K562 (cell line): Measurements from ENCODE around the gene DIS3L2. TPM values are rescaled to one million over a fixed set of nuclear protein-coding genes. Genes with fewer than 3 reads are reported as not detected.

Experiments
- ATAC-seq: fragments of 200-7000 bp; cut with Tn5 transposase; 3 replicates; pipeline ENCODE4 v1.9.1; 2020; ENCODE audit warnings: moderate library complexity
- BruUV-seq: library from RNA; stranded (reverse); fragments of 400-500 nt; replicated peaks from 2 replicates; lab custom pipeline; 2021; lab: Mats Ljungman, UMichigan
- CTCF ChIA-PET: fragments of 300-600 bp; formaldehyde crosslinking; extraction: SDS; loops from one replicate; lab custom pipeline; 2021; ENCODE audit warnings: low intra/inter-chr PET ratio; lab: Yijun Ruan, JAX
- POLR2A ChIA-PET: fragments of 300-600, 350-650 bp; sonication (Branson Sonifier 250); formaldehyde crosslinking; extraction: SDS; loops from one replicate; lab custom pipeline; 2021; ENCODE audit warnings: antibody characterized with exemption, inconsistent platforms; lab: Yijun Ruan, JAX
- DNase-seq, 4 experiments: peaks; one replicate each; pipeline versions ENCODE4 v3.0.0 to v3.0.0-alpha.2; 2011 to 2018; ENCODE audit warnings: low spot score in 3 of 4, mixed read lengths in 3 of 4; ENCODE audit errors: extremely low read depth in 1 of 4
- FAIRE-seq: peaks from 2 replicates; lab custom pipeline; 2011; peaks lifted over from hg19 to GRCh38; lab: Jason Lieb, UNC
- H2AFZ ChIP-seq: 2 replicates; pipeline ENCODE4 v1.6.0; 2011; ENCODE audit warnings: low read depth, low read length, control low read depth, inconsistent platforms
- H3K27ac ChIP-seq: fragments of 200-600 bp; 3 replicates; pipeline ENCODE4 v1.8.0; 2011; ENCODE audit warnings: low read depth, mild to moderate bottlenecking, control low read depth, inconsistent platforms, low read length, moderate library complexity, mixed read lengths; ENCODE audit errors: extremely low read depth
- H3K27me3 ChIP-seq, 2 experiments: fragments of 300-600 bp in 1 of 2; 2 replicates in 1 of 2; 3 replicates in 1 of 2; pipeline versions ENCODE4 v1.6.0 to v1.8.0; 2011; ENCODE audit warnings: inconsistent platforms in 2 of 2, low read length in 2 of 2, mild to moderate bottlenecking in 1 of 2, mixed read lengths in 1 of 2, moderate library complexity in 1 of 2; ENCODE audit not compliant: control insufficient read depth in 2 of 2, insufficient read depth in 2 of 2
- H3K36me3 ChIP-seq: fragments of 300-600 bp; 3 replicates; pipeline ENCODE4 v1.8.0; 2011; ENCODE audit warnings: mild to moderate bottlenecking, low read length, inconsistent platforms; ENCODE audit not compliant: control insufficient read depth, insufficient read depth
- H3K4me1 ChIP-seq, 2 experiments: fragments of 200-600 bp in 1 of 2; replicated peaks in 1 of 2; 2 replicates in 1 of 2; 3 replicates in 1 of 2; pipeline versions ENCODE4 v1.5.1 to v1.8.0; 2011; ENCODE audit warnings: inconsistent platforms in 2 of 2, low read length in 2 of 2, mild to moderate bottlenecking in 1 of 2, mixed read lengths in 1 of 2, moderate library complexity in 1 of 2; ENCODE audit not compliant: control insufficient read depth in 2 of 2, insufficient read depth in 2 of 2
- H3K4me2 ChIP-seq: 2 replicates; pipeline ENCODE4 v1.6.1; 2011; ENCODE audit warnings: low read length, control low read depth, inconsistent platforms, mixed read lengths; ENCODE audit not compliant: insufficient read depth
- H3K4me3 ChIP-seq: fragments of 200-600 bp; sonication (generic), shearing (Covaris generic); 2 replicates; pipeline ENCODE4 v1.5.1; 2016; ENCODE audit warnings: control low read depth, inconsistent platforms
- H3K79me2 ChIP-seq: fragments of 200-600 bp; 3 replicates; pipeline ENCODE4 v1.8.0; 2011; ENCODE audit warnings: low read length, inconsistent platforms; ENCODE audit not compliant: control insufficient read depth, insufficient read depth
- H3K9ac ChIP-seq, 2 experiments: 2 replicates each; pipeline versions ENCODE4 v1.6.0 to v1.6.1; 2011; ENCODE audit warnings: low read depth in 2 of 2, low read length in 2 of 2, control low read depth in 1 of 2, inconsistent platforms in 1 of 2, mild to moderate bottlenecking in 1 of 2, mixed read lengths in 1 of 2; ENCODE audit not compliant: insufficient read depth in 1 of 2
- H3K9me1 ChIP-seq: one replicate; pipeline ENCODE4 v1.6.0; 2011; ENCODE audit warnings: inconsistent platforms, mild to moderate bottlenecking, low read length, moderate library complexity; ENCODE audit not compliant: control insufficient read depth, insufficient read depth
- H3K9me3 ChIP-seq: replicated peaks from 2 replicates; pipeline ENCODE4 v1.5.1; 2011; ENCODE audit warnings: low read depth, low read length, inconsistent platforms; ENCODE audit not compliant: control insufficient read depth, insufficient read depth
- H4K20me1 ChIP-seq: replicated peaks from 2 replicates; pipeline ENCODE4 v1.6.1; 2011; ENCODE audit warnings: low read length, inconsistent platforms, mixed read lengths; ENCODE audit not compliant: control insufficient read depth, insufficient read depth
- CEBPZ ChIP-seq: fragments of 150-350 bp; IDR thresholded peaks from 2 replicates; pipeline ENCODE4 v1.6.1; 2014; ENCODE audit warnings: low read depth, mild to moderate bottlenecking, low read length, borderline replicate concordance
- DNMT1 ChIP-seq: fragments of 450-650 bp; IDR thresholded peaks from 2 replicates; pipeline ENCODE4 v1.6.1; 2016; ENCODE audit warnings: antibody characterized with exemption, mild to moderate bottlenecking
- FOXK2 ChIP-seq, 2 experiments: fragments of 450-650 bp; IDR thresholded peaks in 1 of 2; conservative IDR thresholded peaks in 1 of 2; 2 replicates each; pipeline ENCODE4 v1.6.1; 2016; ENCODE audit warnings: low read depth in 2 of 2, mild to moderate bottlenecking in 1 of 2
- MYBL2 ChIP-seq, 2 experiments: fragments of 450-650 bp in 1 of 2; sonication (generic) in 1 of 2; formaldehyde crosslinking in 1 of 2; IDR thresholded peaks; 2 replicates each; pipeline versions ENCODE4 v1.6.1 to v1.8.1; 2017 to 2022; ENCODE audit warnings: borderline replicate concordance in 1 of 2, inconsistent platforms in 1 of 2, low read depth in 1 of 2, mild to moderate bottlenecking in 1 of 2, missing genetic modification reagents in 1 of 2, moderate library complexity in 1 of 2
- ZBTB2 ChIP-seq: fragments of 450-650 bp; IDR thresholded peaks from 2 replicates; pipeline ENCODE4 v1.6.1; 2016; ENCODE audit warnings: antibody characterized with exemption
- ZNF764 ChIP-seq: fragments of 250-450 bp; sonication (Bioruptor Pico); IDR thresholded peaks from 2 replicates; pipeline ENCODE4 v1.4.0; 2020; ENCODE audit warnings: low read depth, mild to moderate bottlenecking, moderate library complexity
- WGBS: fragments of 100-300 bp; shearing (Covaris generic); methylation state at CpG from one replicate; pipeline ENCODE4 v1.1.6; 2016; ENCODE audit warnings: low coverage, mixed read lengths; ENCODE audit not compliant: insufficient coverage; ENCODE audit errors: missing lambda C conversion rate; 5-methylcytosine and 5-hydroxymethylcytosine counted together
- in situ Hi-C: fragments of 300-500 bp; cut with MboI; formaldehyde crosslinking; loops from 4 replicates; pipeline ENCODE4 v1.15.0; 2018; ENCODE audit warnings: inconsistent platforms, mixed read lengths
- intact Hi-C: fragments of 100-400 bp; cut with micrococcal nuclease; formaldehyde crosslinking; loops from 2 replicates; pipeline ENCODE4 v1.14.2; 2022
- polyA plus RNA-seq, 8 experiments: library from polyadenylated mRNA; depleted of rRNA in 4 of 8; stranded (reverse) in 5 of 8; unstranded in 3 of 8; fragments of >200 nt; fragmentation: Nextera tagmentation in 2 of 8; fragmentation: Illumina TruSeq in 1 of 8; extraction: Ambion mirVana in 2 of 8; extraction: Trizol in 1 of 8; gene quantifications; 2 replicates each; pipeline versions ENCODE4 v1.2.1 to v1.2.3, GENCODE V29; 2011 to 2014; ENCODE audit warnings: inconsistent platforms in 1 of 8, missing spikeins in 1 of 8
- total RNA-seq, 7 experiments: library from RNA; depleted of rRNA in 6 of 7; stranded (reverse); fragments of >200 nt in 6 of 7; fragmentation: Illumina TruSeq in 2 of 7; extraction: Trizol in 2 of 7; gene quantifications; 2 replicates each; pipeline versions ENCODE4 v1.2.1 to v1.2.3, GENCODE V29; 2011 to 2021; ENCODE audit warnings: low replicate concordance in 1 of 7

DIS3L2 gene
- total and polyA plus RNA-seq, 9 of the 15 experiments (the other 6 are each of a cell fraction or from before 2014, with no cell fraction given) = 1.5 to 19.2 (median 11.2) TPM

- H3K36me3 ChIP-seq = no peaks in the 10 kb centered on the region
- no peaks in the 10 kb centered on the region for H3K9me3 ChIP-seq
- intact Hi-C loops (no loop called here), in situ Hi-C loops (no loop called here)
- H3K9me1 ChIP-seq = no peaks in the 10 kb centered on the region
- no peak overlapping the region for H3K4me2 ChIP-seq
- WGBS = 0% methylated on average over 1 of the region's 1 CpG
- no peak overlapping the region for H3K9ac ChIP-seq
- no TSS peak for BruUV-seq
- ATAC-seq = no peak
- H3K4me3 ChIP-seq = no peak overlapping the region
- H2AFZ ChIP-seq = no peak overlapping the region
- peaks cover 0 to 31% of the 10 kb centered on the region in 2 experiments; a peak in 3 of 5 replicates for H3K27me3 ChIP-seq
- CTCF ChIA-PET = no interaction called here
- no peak overlapping the region for H3K27ac ChIP-seq
- H3K79me2 ChIP-seq = no peaks in the 10 kb centered on the region
- POLR2A ChIA-PET = no interaction called here
- no peaks in the 10 kb centered on the region for H4K20me1 ChIP-seq
- DNase-seq = no peak
- H3K4me1 ChIP-seq = peaks cover 0 to under 1% of the 10 kb centered on the region in 2 experiments; a peak in 1 of 5 replicates
- no peak for TF ChIP-seq ZBTB2
- TF ChIP-seq DNMT1 = no peak
- TF ChIP-seq ZNF764 = no peak
- TF ChIP-seq FOXK2 (conservative IDR thresholded peaks at IDR 0.05 in 1 of 2, IDR thresholded peaks at IDR 0.05 in 1 of 2; ENCODE audit: low read depth in 2 of 2) = no peak
- no peak for TF ChIP-seq CEBPZ
- TF ChIP-seq MYBL2 (IDR thresholded peaks at IDR 0.05; ENCODE audit: low read depth) = no peak
- TF ChIP-seq MYBL2 (CRISPR knock-in tag; IDR thresholded peaks at IDR 0.05; ENCODE audit: borderline replicate concordance) = no peak
- no peak for FAIRE-seq
These were observed 412.8 kb downstream of the DIS3L2 start for GRCh38 chr2:232374356-232374755.
